ENCODE data around the gene IL1B. TPM values are rescaled to one million over a fixed set of nuclear protein-coding genes. Genes with fewer than 3 reads are reported as not detected.

IL1B gene
- total RNA-seq, 1 experiment from 2014 or later, result 5.4 TPM

GRCh38 chr2:112782234-112782799, 54.3 kb downstream of the IL1B start:
- peaks cover 58% of the 10 kb centered on the region for H3K36me3 Mint-ChIP-seq (ENCODE audit: insufficient read depth, unreplicated experiment)
- POLR2A ChIA-PET, result interaction anchor here (0.7 to 9.4 kb wide), 14 partner anchors 10 to 159 kb away, joined by 3 to 131 read pairs (median 22); partner anchors contain the start of genes CKAP2L and IL1B
- no TSS peak for BruUV-seq (replicated peaks)
- peak overlapping the region; percentile 85 for H3K27ac Mint-ChIP-seq (ENCODE audit: low read depth, unreplicated experiment)
- CTCF ChIA-PET, result interaction anchor here (0.7 to 6.3 kb wide), 10 partner anchors 13 to 341 kb away, joined by 3 to 38 read pairs (median 4); no protein-coding TSS in a partner anchor
- no peaks in the 10 kb centered on the region for H3K27me3 Mint-ChIP-seq (ENCODE audit: insufficient read depth, unreplicated experiment)
- DNase-seq (ENCODE audit: unreplicated experiment), result no peak
- TF ChIP-seq CTCF (IDR thresholded peaks at IDR 0.05; ENCODE audit: unreplicated experiment), result no peak
- H3K4me3 Mint-ChIP-seq (ENCODE audit: unreplicated experiment), result peak overlapping the region; percentile 79
- intact Hi-C loops (cut with micrococcal nuclease), result no loop called here
- peaks cover 71% of the 10 kb centered on the region for H3K4me1 Mint-ChIP-seq (ENCODE audit: insufficient read depth, unreplicated experiment)
- no peaks in the 10 kb centered on the region for H3K9me3 Mint-ChIP-seq (ENCODE audit: unreplicated experiment)

Other genes with a start within 250 kb of the IL1B start
- 242 and 295 TPM in 2 replicates for gene SLC20A1, start 190.8 kb downstream of the IL1B start, total RNA-seq (2022)
- gene NT5DC4, start 115.8 kb downstream of the IL1B start, total RNA-seq (2022), result not detected in 2 replicates
- 14.7 and 21.6 TPM in 2 replicates for gene CKAP2L, start 72.2 kb downstream of the IL1B start, total RNA-seq (2022)
- 99.1 and 170 TPM in 2 replicates for gene IL1A, start 52.3 kb downstream of the IL1B start, total RNA-seq (2022)
- not detected in 2 replicates for gene IL37, start 74.4 kb upstream of the IL1B start, total RNA-seq (2022)
- gene IL36G, start 141.2 kb upstream of the IL1B start, total RNA-seq (2022), result not detected in 2 replicates
- gene IL36A, start 168.7 kb upstream of the IL1B start, total RNA-seq (2022), result not detected in 2 replicates
- not detected in 2 replicates for gene IL36B, start 216.1 kb upstream of the IL1B start, total RNA-seq (2022)
- gene IL36RN, start 222.4 kb upstream of the IL1B start, total RNA-seq (2022), result not detected in 2 replicates
- gene IL1F10, start 231.2 kb upstream of the IL1B start, total RNA-seq (2022), result not detected in 2 replicates